Transverse colon (tissue), 4 donors: ENCODE data around the gene PCNP. TPM values are rescaled to one million over a fixed set of nuclear protein-coding genes. Genes with fewer than 3 reads are reported as not detected.
A peak's percentile ranks its signal among the peaks of the same experiment; 100 is the strongest.

Source experiments
- DNase-seq: peaks from one replicate; pipeline ENCODE4 v3.0.0-alpha.2; 2019
- H3K27ac ChIP-seq, 4 donors: fragments of 200-600 bp; sonication (generic); 2 replicates each; pipeline ENCODE4 v1.5.1; 2016 to 2018; ENCODE audit warnings: inconsistent platforms in 4 of 4
- H3K27me3 ChIP-seq: fragments of 200-600 bp; sonication (generic); 2 replicates; pipeline ENCODE4 v1.5.1; 2017; ENCODE audit warnings: inconsistent platforms
- H3K36me3 ChIP-seq, 4 donors: fragments of 200-600 bp; sonication (generic); 2 replicates each; pipeline ENCODE4 v1.5.1; 2017 to 2019; ENCODE audit warnings: inconsistent platforms in 4 of 4
- H3K4me1 ChIP-seq, 4 donors: fragments of 200-600 bp; sonication (generic); 2 replicates each; pipeline ENCODE4 v1.5.1; 2017 to 2020; ENCODE audit warnings: inconsistent platforms in 4 of 4
- H3K4me3 ChIP-seq, 4 donors: fragments of 200-600 bp; sonication (generic); 1 replicate in 1 of 4; 2 replicates in 3 of 4; pipeline versions ENCODE4 v1.5.1 to v1.6.1; 2017 to 2019; ENCODE audit warnings: inconsistent platforms in 4 of 4
- H3K9me3 ChIP-seq, 2 donors: fragments of 200-600 bp; sonication (generic); 2 replicates each; pipeline ENCODE4 v1.5.1; 2017 to 2019; ENCODE audit warnings: inconsistent platforms in 2 of 2
- CTCF ChIP-seq, 5 experiments: fragments of 200-600 bp in 3 of 5; fragments of 450-650 bp in 2 of 5; sonication (generic) in 3 of 5; IDR thresholded peaks; 1 replicate in 2 of 5; 2 replicates in 3 of 5; pipeline ENCODE4 v1.5.1; 2016 to 2017; ENCODE audit warnings: antibody characterized with exemption in 5 of 5, inconsistent platforms in 3 of 5, mild to moderate bottlenecking in 2 of 5, moderate library complexity in 1 of 5
- EP300 ChIP-seq: sonication (generic); formaldehyde crosslinking; IDR thresholded peaks from one replicate; pipeline ENCODE4 v1.6.1; 2017; ENCODE audit warnings: antibody characterized with exemption, low read depth
- POLR2A ChIP-seq: fragments of 450-650 bp; IDR thresholded peaks from one replicate; pipeline ENCODE4 v1.6.1; 2016; ENCODE audit warnings: antibody characterized with exemption, mild to moderate bottlenecking, moderate library complexity
- POLR2AphosphoS5 ChIP-seq, 3 donors: sonication (generic); formaldehyde crosslinking; IDR thresholded peaks; one replicate each; pipeline ENCODE4 v1.6.1; 2016; ENCODE audit warnings: antibody characterized with exemption in 3 of 3
- WGBS, 2 donors: methylation state at CpG; one replicate each; pipeline ENCODE4 v1.1.5; 2018; ENCODE audit warnings: low coverage in 1 of 2; 5-methylcytosine and 5-hydroxymethylcytosine counted together
- in situ Hi-C, 4 donors: fragments of 200-750 bp; cut with MboI; loops; one replicate each; pipeline versions ENCODE4 v1.15.0 to v1.15.1; 2017; ENCODE audit warnings: low sequenced_read_pairs in 3 of 4, low pct_ligation_motif_present in 1 of 4, low pct_unique_long_range_greater_than_20kb in 1 of 4
- intact Hi-C: fragments of 100-400 bp; cut with DNase I; formaldehyde crosslinking; loops from one replicate; pipeline ENCODE4 v1.15.1; 2023; ENCODE audit warnings: low total_unique reads
- total RNA-seq, 4 donors: library from RNA; depleted of rRNA; stranded (reverse); fragments of >200 nt; gene quantifications; one replicate each; pipeline ENCODE4 v1.1.0, GENCODE V29; 2016

PCNP gene, protein sequence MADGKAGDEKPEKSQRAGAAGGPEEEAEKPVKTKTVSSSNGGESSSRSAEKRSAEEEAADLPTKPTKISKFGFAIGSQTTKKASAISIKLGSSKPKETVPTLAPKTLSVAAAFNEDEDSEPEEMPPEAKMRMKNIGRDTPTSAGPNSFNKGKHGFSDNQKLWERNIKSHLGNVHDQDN
- 10 to 100 TPM; 55.7 to 95.7 (median 71.9) TPM for total RNA-seq

GRCh38 chr3:101573449-101574387 is at the start of gene PCNP:
Gene PCNP (plus strand): TSS chr3:101574180. CDS start chr3:101574216, 36 bp downstream.
- in situ Hi-C loops: no loop called here
- DNase-seq: peak; percentile 99
- no peaks in the 10 kb centered on the region for H3K9me3 ChIP-seq
- peak within 1 kb of the TSS; percentile 73 to 91 (median 82) for H3K4me3 ChIP-seq
- H3K4me1 ChIP-seq: peaks cover 7 to 38% (median 26%) of the 10 kb centered on the region in 4 donors
- H3K27ac ChIP-seq: peak within 1 kb of the TSS; percentile 95 to 99 (median 96)
- WGBS, 2 donors: 0 to 2% methylated on average over 7 to 31 of the region's 47 CpGs
- intact Hi-C loops: no loop called here
- TF ChIP-seq EP300: no peak
- peak; percentile 84 to 95 (median 94) for TF ChIP-seq POLR2AphosphoS5 (IDR thresholded peaks at IDR 0.05)
- TF ChIP-seq CTCF (IDR thresholded peaks at IDR 0.05): peak; percentile 88 to 97 (median 91)
- TF ChIP-seq POLR2A: peak; percentile 89
- no peaks in the 10 kb centered on the region for H3K36me3 ChIP-seq
- H3K27me3 ChIP-seq: no peaks in the 10 kb centered on the region

GRCh38 chr3:101527441-101527840 is 46.5 kb upstream of the PCNP start:
- intact Hi-C loops (no loop called here), in situ Hi-C loops (no loop called here)
- Histone ChIP-seq H3K36me3 (no peaks in the 10 kb centered on the region), H3K4me1 (no peaks in the 10 kb centered on the region), H3K4me3 (no peak overlapping the region), H3K27ac (no peak overlapping the region), H3K27me3 (no peaks in the 10 kb centered on the region), H3K9me3 (no peaks in the 10 kb centered on the region)
- TF ChIP-seq POLR2A (no peak), POLR2AphosphoS5 (IDR thresholded peaks at IDR 0.05) (no peak), CTCF (IDR thresholded peaks at IDR 0.05) (no peak)
- DNase-seq: no peak
- WGBS, 2 donors: 86 to 93% methylated on average over 2 to 4 of the region's 4 CpGs

DNA sequence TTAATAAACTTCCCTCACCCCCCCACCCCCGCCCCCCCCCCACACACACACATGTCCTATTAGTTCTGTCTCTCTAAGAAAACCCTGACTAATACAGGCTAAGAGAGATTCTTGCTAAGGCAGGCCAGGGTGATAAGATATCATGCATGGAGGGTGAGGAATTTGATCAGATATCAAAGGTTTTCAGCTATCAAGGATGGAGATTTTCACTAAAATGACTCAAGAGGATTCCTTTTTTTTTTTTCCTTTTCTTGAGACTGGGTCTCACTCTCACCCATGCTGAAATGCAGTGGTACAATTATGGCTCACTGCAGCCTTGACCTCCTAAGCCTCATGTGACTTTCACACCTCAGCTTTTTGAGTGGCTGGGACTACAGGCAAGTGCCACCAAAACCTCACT is 46.1 kb upstream of the PCNP start:
- H3K4me1 ChIP-seq: no peaks in the 10 kb centered on the region
- H3K27me3 ChIP-seq: no peaks in the 10 kb centered on the region
- no peaks in the 10 kb centered on the region for H3K9me3 ChIP-seq
- in situ Hi-C loops (no loop called here), intact Hi-C loops (no loop called here)
- no peak for DNase-seq
- whole genome bisulfite sequencing, 2 donors: 50% methylated on average over 1 of the region's 1 CpG; no CpG with 5 or more reads in 1 of the 2 donors
- TF ChIP-seq POLR2AphosphoS5 (IDR thresholded peaks at IDR 0.05) (no peak), EP300 (no peak), CTCF (IDR thresholded peaks at IDR 0.05) (no peak), POLR2A (no peak)
- no peak overlapping the region for H3K4me3 ChIP-seq
- no peak overlapping the region for H3K27ac ChIP-seq
- no peaks in the 10 kb centered on the region for H3K36me3 ChIP-seq
